Measurements from ENCODE around the gene PRRT4. TPM values are rescaled to one million over a fixed set of nuclear protein-coding genes. Genes with fewer than 3 reads are reported as not detected.

The PRRT4 gene
- polyA plus RNA-seq, 1 donor (not counting 4 experiments of a cell fraction or from before 2014, with no cell fraction given): 0.12 TPM

DNA sequence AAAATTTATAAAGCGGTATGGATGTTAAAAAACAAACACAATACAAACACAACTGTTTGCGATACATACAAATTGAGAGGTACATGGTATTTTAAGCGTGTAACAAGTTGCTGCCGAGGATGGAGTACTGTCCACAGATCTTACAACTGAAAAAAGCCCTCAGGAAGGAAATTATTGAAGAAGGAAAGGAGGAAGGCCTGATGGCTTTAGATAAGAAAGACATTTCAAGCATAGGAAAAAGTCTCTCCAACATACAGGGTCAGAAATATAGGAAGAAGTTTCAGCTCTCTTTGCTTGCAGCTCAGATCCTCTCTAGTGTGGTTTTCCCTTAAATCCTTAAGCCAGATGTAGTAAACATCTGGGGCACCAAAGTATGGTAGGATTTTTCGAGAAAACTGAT lies 42.8 kb downstream of the PRRT4 start:
- Histone ChIP-seq H3K4me1 (ENCODE audit: control insufficient read depth, extremely low read depth, insufficient read depth, low read length) (no peaks in the 10 kb centered on the region), H3K9ac (ENCODE audit: control insufficient read depth, extremely low read depth, insufficient read depth, low read length) (no peak overlapping the region), H3K4me3 (ENCODE audit: control insufficient read depth in 2 of 3, extremely low read depth in 1 of 3, insufficient read depth in 2 of 3, low read depth in 1 of 3, low read length in 3 of 3) (no peak overlapping the region), H3K27ac (ENCODE audit: control insufficient read depth, insufficient read depth, low read length) (no peak overlapping the region), H2AFZ (ENCODE audit: control insufficient read depth, low read length) (no peak overlapping the region), H3K4me2 (ENCODE audit: control insufficient read depth, extremely low read depth, insufficient read depth, low read depth, low read length) (no peak overlapping the region), H3K27me3 (ENCODE audit: control insufficient read depth, extremely low read depth, insufficient read depth, low read length) (no peaks in the 10 kb centered on the region), H3K9me1 (ENCODE audit: control insufficient read depth, extremely low read depth, insufficient read depth, low read length) (no peaks in the 10 kb centered on the region), H3K36me3 (ENCODE audit: control insufficient read depth in 2 of 2, extremely low read depth in 1 of 2, insufficient read depth in 2 of 2, low read length in 2 of 2) (peaks cover 35 to 38% of the 10 kb centered on the region in 2 experiments), H3K9me3 (ENCODE audit: control insufficient read depth, low read depth, low read length) (no peaks in the 10 kb centered on the region), H4K20me1 (ENCODE audit: control insufficient read depth, extremely low read depth, insufficient read depth, low read length) (no peaks in the 10 kb centered on the region), H3K79me2 (ENCODE audit: control insufficient read depth, insufficient read depth, low read length) (no peaks in the 10 kb centered on the region)
- no peak for TF ChIP-seq EZH2 (IDR thresholded peaks at IDR 0.05; ENCODE audit: low read length)
- TF ChIP-seq, protein P1, sequence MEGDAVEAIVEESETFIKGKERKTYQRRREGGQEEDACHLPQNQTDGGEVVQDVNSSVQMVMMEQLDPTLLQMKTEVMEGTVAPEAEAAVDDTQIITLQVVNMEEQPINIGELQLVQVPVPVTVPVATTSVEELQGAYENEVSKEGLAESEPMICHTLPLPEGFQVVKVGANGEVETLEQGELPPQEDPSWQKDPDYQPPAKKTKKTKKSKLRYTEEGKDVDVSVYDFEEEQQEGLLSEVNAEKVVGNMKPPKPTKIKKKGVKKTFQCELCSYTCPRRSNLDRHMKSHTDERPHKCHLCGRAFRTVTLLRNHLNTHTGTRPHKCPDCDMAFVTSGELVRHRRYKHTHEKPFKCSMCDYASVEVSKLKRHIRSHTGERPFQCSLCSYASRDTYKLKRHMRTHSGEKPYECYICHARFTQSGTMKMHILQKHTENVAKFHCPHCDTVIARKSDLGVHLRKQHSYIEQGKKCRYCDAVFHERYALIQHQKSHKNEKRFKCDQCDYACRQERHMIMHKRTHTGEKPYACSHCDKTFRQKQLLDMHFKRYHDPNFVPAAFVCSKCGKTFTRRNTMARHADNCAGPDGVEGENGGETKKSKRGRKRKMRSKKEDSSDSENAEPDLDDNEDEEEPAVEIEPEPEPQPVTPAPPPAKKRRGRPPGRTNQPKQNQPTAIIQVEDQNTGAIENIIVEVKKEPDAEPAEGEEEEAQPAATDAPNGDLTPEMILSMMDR (optimal IDR thresholded peaks at IDR 0.05 in 1 of 3, IDR thresholded peaks at IDR 0.05 in 1 of 3, conservative IDR thresholded peaks at IDR 0.05 in 1 of 3; ENCODE audit: extremely low read depth in 1 of 3, insufficient read depth in 2 of 3, low read length in 3 of 3): no peak
- DNase-seq (ENCODE audit: low read depth, low spot score) (no peak), FAIRE-seq (no peak)
- dilution Hi-C loops (cut with MboI; ENCODE audit: extremely low pct_ligation_motif_present, low sequenced_read_pairs): no loop called here

- Histone ChIP-seq H2AFZ (ENCODE audit: control insufficient read depth, low read length) (no peak overlapping the region), H3K4me2 (ENCODE audit: control insufficient read depth, extremely low read depth, insufficient read depth, low read depth, low read length) (no peak overlapping the region), H3K27me3 (ENCODE audit: control insufficient read depth, extremely low read depth, insufficient read depth, low read length) (no peaks in the 10 kb centered on the region), H3K4me3 (ENCODE audit: control insufficient read depth in 2 of 3, extremely low read depth in 1 of 3, insufficient read depth in 2 of 3, low read depth in 1 of 3, low read length in 3 of 3) (no peak overlapping the region), H3K27ac (ENCODE audit: control insufficient read depth, insufficient read depth, low read length) (no peak overlapping the region), H3K9ac (ENCODE audit: control insufficient read depth, extremely low read depth, insufficient read depth, low read length) (no peak overlapping the region), H3K9me3 (ENCODE audit: control insufficient read depth, low read depth, low read length) (no peaks in the 10 kb centered on the region), H3K4me1 (ENCODE audit: control insufficient read depth, extremely low read depth, insufficient read depth, low read length) (no peaks in the 10 kb centered on the region), H3K36me3 (ENCODE audit: control insufficient read depth in 2 of 2, extremely low read depth in 1 of 2, insufficient read depth in 2 of 2, low read length in 2 of 2) (peaks cover 32 to 48% of the 10 kb centered on the region in 2 experiments), H3K9me1 (ENCODE audit: control insufficient read depth, extremely low read depth, insufficient read depth, low read length) (no peaks in the 10 kb centered on the region), H4K20me1 (ENCODE audit: control insufficient read depth, extremely low read depth, insufficient read depth, low read length) (no peaks in the 10 kb centered on the region), H3K79me2 (ENCODE audit: control insufficient read depth, insufficient read depth, low read length) (no peaks in the 10 kb centered on the region)
- no peak for DNase-seq (ENCODE audit: low read depth, low spot score)
- TF ChIP-seq, protein P1 (optimal IDR thresholded peaks at IDR 0.05 in 1 of 3, IDR thresholded peaks at IDR 0.05 in 1 of 3, conservative IDR thresholded peaks at IDR 0.05 in 1 of 3; ENCODE audit: extremely low read depth in 1 of 3, insufficient read depth in 2 of 3, low read length in 3 of 3): no peak
- TF ChIP-seq EZH2 (IDR thresholded peaks at IDR 0.05; ENCODE audit: low read length): no peak
- dilution Hi-C loops (cut with MboI; ENCODE audit: extremely low pct_ligation_motif_present, low sequenced_read_pairs): no loop called here
- FAIRE-seq: no peak
Measured at GRCh38 chr7:128311013-128311412, 50.5 kb downstream of the PRRT4 start.
